ENCODE results near the gene HS6ST1.

The HS6ST1 gene

GRCh38 chr2:128348701-128349100, 30.0 kb upstream of the HS6ST1 start (continued):
- TF ChIP-seq ZNF596 (tag by site-specific recombination; IDR thresholded peaks at IDR 0.05) (no peak), ZBTB20 (tag by site-specific recombination; IDR thresholded peaks at IDR 0.05) (no peak), ZNF521 (tag by site-specific recombination; IDR thresholded peaks at IDR 0.05) (no peak), ZBTB6 (tag by site-specific recombination; IDR thresholded peaks at IDR 0.05) (no peak)

DNA sequence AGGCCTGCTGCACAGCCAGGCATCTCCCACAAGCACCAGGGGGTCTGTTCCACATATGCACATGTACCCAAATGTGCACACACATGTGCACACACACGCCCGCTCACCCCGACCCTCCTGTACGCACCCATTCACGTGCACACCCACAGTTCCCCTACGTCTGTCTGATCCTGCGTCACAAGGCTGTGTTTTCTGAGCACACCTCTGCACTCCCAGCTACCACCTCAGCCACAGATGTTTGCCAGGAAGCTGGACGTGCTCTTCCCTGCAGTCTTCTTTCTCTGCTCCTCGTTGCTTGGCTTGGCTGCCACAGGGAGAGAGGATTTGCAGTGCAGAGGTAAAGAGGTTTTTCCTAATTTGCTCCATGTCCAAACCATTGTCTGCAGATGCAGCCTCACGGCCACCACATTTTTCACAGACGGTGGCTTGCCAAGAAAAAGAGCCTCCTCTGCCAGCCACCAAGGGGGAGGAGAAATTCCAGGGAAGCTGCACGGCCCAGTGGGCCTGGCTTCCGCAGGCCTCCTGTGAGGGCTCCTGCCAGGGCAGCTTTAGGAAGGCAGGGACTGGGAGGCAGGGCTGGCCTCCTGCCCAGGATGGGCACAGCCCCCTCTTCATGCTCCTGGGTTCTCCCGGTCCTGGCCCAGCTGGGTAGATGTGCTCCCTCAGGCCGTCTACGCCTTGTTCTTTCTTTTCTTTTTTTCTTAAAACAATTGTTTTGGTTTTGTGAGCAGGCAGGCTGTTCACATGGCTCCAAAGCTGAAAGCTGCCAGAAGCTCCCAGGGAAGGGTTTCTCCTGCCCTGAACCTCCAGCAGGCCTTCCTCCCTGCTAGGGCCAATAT, 29.3 kb upstream of the HS6ST1 start:
- no peak for TF ChIP-seq MYNN (tag by site-specific recombination; IDR thresholded peaks at IDR 0.05; ENCODE audit: borderline replicate concordance)
- TF ChIP-seq, protein P1, sequence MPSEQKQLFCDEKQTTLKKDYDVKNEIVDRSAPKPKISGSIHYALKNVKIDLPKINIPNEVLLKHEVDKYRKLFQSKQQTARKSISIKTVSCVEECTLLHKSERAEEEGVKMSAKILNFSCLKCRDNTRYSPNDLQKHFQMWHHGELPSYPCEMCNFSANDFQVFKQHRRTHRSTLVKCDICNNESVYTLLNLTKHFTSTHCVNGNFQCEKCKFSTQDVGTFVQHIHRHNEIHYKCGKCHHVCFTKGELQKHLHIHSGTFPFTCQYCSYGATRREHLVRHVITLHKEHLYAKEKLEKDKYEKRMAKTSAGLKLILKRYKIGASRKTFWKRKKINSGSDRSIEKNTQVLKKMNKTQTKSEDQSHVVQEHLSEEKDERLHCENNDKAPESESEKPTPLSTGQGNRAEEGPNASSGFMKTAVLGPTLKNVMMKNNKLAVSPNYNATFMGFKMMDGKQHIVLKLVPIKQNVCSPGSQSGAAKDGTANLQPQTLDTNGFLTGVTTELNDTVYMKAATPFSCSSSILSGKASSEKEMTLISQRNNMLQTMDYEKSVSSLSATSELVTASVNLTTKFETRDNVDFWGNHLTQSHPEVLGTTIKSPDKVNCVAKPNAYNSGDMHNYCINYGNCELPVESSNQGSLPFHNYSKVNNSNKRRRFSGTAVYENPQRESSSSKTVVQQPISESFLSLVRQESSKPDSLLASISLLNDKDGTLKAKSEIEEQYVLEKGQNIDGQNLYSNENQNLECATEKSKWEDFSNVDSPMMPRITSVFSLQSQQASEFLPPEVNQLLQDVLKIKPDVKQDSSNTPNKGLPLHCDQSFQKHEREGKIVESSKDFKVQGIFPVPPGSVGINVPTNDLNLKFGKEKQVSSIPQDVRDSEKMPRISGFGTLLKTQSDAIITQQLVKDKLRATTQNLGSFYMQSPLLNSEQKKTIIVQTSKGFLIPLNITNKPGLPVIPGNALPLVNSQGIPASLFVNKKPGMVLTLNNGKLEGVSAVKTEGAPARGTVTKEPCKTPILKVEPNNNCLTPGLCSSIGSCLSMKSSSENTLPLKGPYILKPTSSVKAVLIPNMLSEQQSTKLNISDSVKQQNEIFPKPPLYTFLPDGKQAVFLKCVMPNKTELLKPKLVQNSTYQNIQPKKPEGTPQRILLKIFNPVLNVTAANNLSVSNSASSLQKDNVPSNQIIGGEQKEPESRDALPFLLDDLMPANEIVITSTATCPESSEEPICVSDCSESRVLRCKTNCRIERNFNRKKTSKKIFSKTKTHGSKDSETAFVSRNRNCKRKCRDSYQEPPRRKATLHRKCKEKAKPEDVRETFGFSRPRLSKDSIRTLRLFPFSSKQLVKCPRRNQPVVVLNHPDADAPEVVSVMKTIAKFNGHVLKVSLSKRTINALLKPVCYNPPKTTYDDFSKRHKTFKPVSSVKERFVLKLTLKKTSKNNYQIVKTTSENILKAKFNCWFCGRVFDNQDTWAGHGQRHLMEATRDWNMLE (tag by site-specific recombination; conservative IDR thresholded peaks at IDR 0.05; ENCODE audit: low read depth) = no peak
- TF ChIP-seq, protein P2, sequence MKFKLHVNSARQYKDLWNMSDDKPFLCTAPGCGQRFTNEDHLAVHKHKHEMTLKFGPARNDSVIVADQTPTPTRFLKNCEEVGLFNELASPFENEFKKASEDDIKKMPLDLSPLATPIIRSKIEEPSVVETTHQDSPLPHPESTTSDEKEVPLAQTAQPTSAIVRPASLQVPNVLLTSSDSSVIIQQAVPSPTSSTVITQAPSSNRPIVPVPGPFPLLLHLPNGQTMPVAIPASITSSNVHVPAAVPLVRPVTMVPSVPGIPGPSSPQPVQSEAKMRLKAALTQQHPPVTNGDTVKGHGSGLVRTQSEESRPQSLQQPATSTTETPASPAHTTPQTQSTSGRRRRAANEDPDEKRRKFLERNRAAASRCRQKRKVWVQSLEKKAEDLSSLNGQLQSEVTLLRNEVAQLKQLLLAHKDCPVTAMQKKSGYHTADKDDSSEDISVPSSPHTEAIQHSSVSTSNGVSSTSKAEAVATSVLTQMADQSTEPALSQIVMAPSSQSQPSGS (tag by site-specific recombination; IDR thresholded peaks at IDR 0.05; ENCODE audit: low read depth) = no peak
- ChIA-PET POLR2A (interaction anchor here (0.6 kb wide), 1 partner anchor 15 kb away, joined by 6 read pairs; no protein-coding TSS in a partner anchor), CTCF (no interaction called here)
- H3K9me3 ChIP-seq (ENCODE audit: control insufficient read depth, insufficient read depth, low read depth, low read length) = no peaks in the 10 kb centered on the region
- H3K4me3 ChIP-seq (ENCODE audit: low read depth, low read length) = no peak overlapping the region
- H3K4me1 ChIP-seq (ENCODE audit: control insufficient read depth, insufficient read depth, low read length) = no peaks in the 10 kb centered on the region
- H3K36me3 ChIP-seq (ENCODE audit: control insufficient read depth in 2 of 2, insufficient read depth in 1 of 2, low read length in 2 of 2) = no peaks in the 10 kb centered on the region
- H3K27ac ChIP-seq (ENCODE audit: extremely low read depth, low read depth, low read length) = no peak overlapping the region

GRCh38 chr2:128347171-128347558, 28.5 kb upstream of the HS6ST1 start:
- ChIA-PET POLR2A (no interaction called here), CTCF (no interaction called here)
- Histone ChIP-seq H3K4me1 (ENCODE audit: control insufficient read depth, insufficient read depth, low read length) (no peaks in the 10 kb centered on the region), H3K4me3 (ENCODE audit: low read depth, low read length) (no peak overlapping the region), H3K9me3 (ENCODE audit: control insufficient read depth, insufficient read depth, low read depth, low read length) (no peaks in the 10 kb centered on the region), H3K27ac (ENCODE audit: extremely low read depth, low read depth, low read length) (no peak overlapping the region), H3K36me3 (ENCODE audit: control insufficient read depth in 2 of 2, insufficient read depth in 1 of 2, low read length in 2 of 2) (no peaks in the 10 kb centered on the region)
- TF ChIP-seq FEZF1 (tag by site-specific recombination; IDR thresholded peaks at IDR 0.05) = no peak
- TF ChIP-seq ZNF266 (tag by site-specific recombination; IDR thresholded peaks at IDR 0.05; ENCODE audit: low read depth) = no peak
- TF ChIP-seq KLF1 (tag by site-specific recombination; IDR thresholded peaks at IDR 0.05) = no peak
- no peak for TF ChIP-seq GLI4 (tag by site-specific recombination; IDR thresholded peaks at IDR 0.05)
- TF ChIP-seq PRDM6 (tag by site-specific recombination; IDR thresholded peaks at IDR 0.05) = no peak
- TF ChIP-seq ZNF133 (tag by site-specific recombination; IDR thresholded peaks at IDR 0.05) = no peak
- TF ChIP-seq ZNF324 (tag by site-specific recombination; IDR thresholded peaks at IDR 0.05) = no peak
- TF ChIP-seq ZNF174 (tag by site-specific recombination; IDR thresholded peaks at IDR 0.05) = no peak
- TF ChIP-seq ZNF350 (tag by site-specific recombination; IDR thresholded peaks at IDR 0.05) = no peak
- no peak for TF ChIP-seq ZNF211 (tag by site-specific recombination; IDR thresholded peaks at IDR 0.05; ENCODE audit: low read depth)
- TF ChIP-seq ZBTB11 (tag by site-specific recombination; conservative IDR thresholded peaks at IDR 0.05; ENCODE audit: low read depth) = no peak
